Trophoblast cell (in vitro differentiated cells and primary cell): ENCODE measurements around the gene SCIMP.
"Not testable (repeated sequence)": the region's sequence is repeated elsewhere in the genome, so short reads cannot be mapped to it uniquely, and the experiment has no call there.

Experiments
- DNase-seq, 2 donors: peaks; one replicate each; pipeline ENCODE4 v3.0.0-alpha.2; 2016
- H2AFZ ChIP-seq: 2 replicates; pipeline ENCODE4 v1.6.1; 2013; ENCODE audit warnings: low read length, moderate library complexity, mild to moderate bottlenecking; ENCODE audit not compliant: insufficient read depth, poor library complexity
- H2AK5ac ChIP-seq: 2 replicates; pipeline ENCODE4 v1.6.1; 2013; ENCODE audit warnings: mild to moderate bottlenecking, low read length
- H2BK120ac ChIP-seq: 2 replicates; pipeline ENCODE4 v1.6.1; 2013; ENCODE audit warnings: low read length, mild to moderate bottlenecking, moderate library complexity; ENCODE audit not compliant: insufficient read depth, poor library complexity
- H2BK12ac ChIP-seq: 2 replicates; pipeline ENCODE4 v1.6.1; 2013; ENCODE audit warnings: mild to moderate bottlenecking, low read length, moderate library complexity
- H2BK5ac ChIP-seq: 2 replicates; pipeline ENCODE4 v1.6.1; 2013; ENCODE audit warnings: low read length, low read depth, moderate library complexity, mild to moderate bottlenecking; ENCODE audit not compliant: poor library complexity
- H3K14ac ChIP-seq: 2 replicates; pipeline ENCODE4 v1.6.1; 2013; ENCODE audit warnings: mild to moderate bottlenecking, low read length
- H3K18ac ChIP-seq: 2 replicates; pipeline ENCODE4 v1.6.1; 2013; ENCODE audit warnings: mild to moderate bottlenecking, low read length
- H3K23ac ChIP-seq: 2 replicates; pipeline ENCODE4 v1.6.1; 2013; ENCODE audit warnings: low read length
- H3K27ac ChIP-seq: 2 replicates; pipeline ENCODE4 v1.5.1; 2013; ENCODE audit warnings: low read depth, mild to moderate bottlenecking, inconsistent platforms, low read length, moderate library complexity
- H3K27me3 ChIP-seq: 2 replicates; pipeline ENCODE4 v1.6.1; 2013; ENCODE audit warnings: inconsistent platforms, mild to moderate bottlenecking, low read length, moderate library complexity; ENCODE audit not compliant: insufficient read depth
- H3K36me3 ChIP-seq, 2 experiments: 1 replicate in 1 of 2; 2 replicates in 1 of 2; pipeline ENCODE4 v1.6.1; 2013; ENCODE audit warnings: low read length in 2 of 2, mild to moderate bottlenecking in 2 of 2, moderate library complexity in 1 of 2; ENCODE audit not compliant: insufficient read depth in 2 of 2, control insufficient read depth in 1 of 2
- H3K4ac ChIP-seq: 2 replicates; pipeline ENCODE4 v1.6.1; 2013; ENCODE audit warnings: low read depth, mild to moderate bottlenecking, low read length, moderate library complexity
- H3K4me1 ChIP-seq, 2 experiments: 1 replicate in 1 of 2; 2 replicates in 1 of 2; pipeline ENCODE4 v1.6.1; 2013; ENCODE audit warnings: low read length in 2 of 2, mild to moderate bottlenecking in 2 of 2, moderate library complexity in 1 of 2; ENCODE audit not compliant: insufficient read depth in 2 of 2, control insufficient read depth in 1 of 2
- H3K4me2 ChIP-seq: 2 replicates; pipeline ENCODE4 v1.6.1; 2013; ENCODE audit warnings: inconsistent platforms, mild to moderate bottlenecking, low read length, moderate library complexity
- H3K4me3 ChIP-seq: 2 replicates; pipeline ENCODE4 v1.5.1; 2013; ENCODE audit warnings: mild to moderate bottlenecking, low read depth, low read length, inconsistent platforms
- H3K79me1 ChIP-seq: one replicate; pipeline ENCODE4 v1.6.1; 2013; ENCODE audit warnings: low read length
- H3K79me2 ChIP-seq: 2 replicates; pipeline ENCODE4 v1.6.1; 2013; ENCODE audit warnings: low read length, mild to moderate bottlenecking; ENCODE audit not compliant: control insufficient read depth, insufficient read depth, poor library complexity
- H3K9ac ChIP-seq: 2 replicates; pipeline ENCODE4 v1.6.1; 2013; ENCODE audit warnings: mild to moderate bottlenecking, low read length
- H3K9me3 ChIP-seq: 2 replicates; pipeline ENCODE4 v1.6.1; 2013; ENCODE audit warnings: low read depth, mild to moderate bottlenecking, control low read depth, inconsistent platforms, low read length; ENCODE audit not compliant: insufficient read depth
- H4K12ac ChIP-seq: 2 replicates; pipeline ENCODE4 v1.6.1; 2013; ENCODE audit warnings: low read depth, mild to moderate bottlenecking, low read length, moderate library complexity
- H4K8ac ChIP-seq: 2 replicates; pipeline ENCODE4 v1.6.1; 2013; ENCODE audit warnings: low read depth, mild to moderate bottlenecking, low read length, moderate library complexity
- H4K91ac ChIP-seq: one replicate; pipeline ENCODE4 v1.6.1; 2013; ENCODE audit warnings: low read depth, mild to moderate bottlenecking, low read length, moderate library complexity
- WGBS: extraction: QIAGEN DNeasy Blood & Tissue Kit; methylation state at CpG from one replicate; pipeline ENCODE4 v1.1.7; 2013; ENCODE audit warnings: missing lambda C conversion rate; ENCODE audit not compliant: insufficient read length, insufficient coverage; ENCODE audit errors: extremely low coverage; 5-methylcytosine and 5-hydroxymethylcytosine counted together

The SCIMP gene

DNA sequence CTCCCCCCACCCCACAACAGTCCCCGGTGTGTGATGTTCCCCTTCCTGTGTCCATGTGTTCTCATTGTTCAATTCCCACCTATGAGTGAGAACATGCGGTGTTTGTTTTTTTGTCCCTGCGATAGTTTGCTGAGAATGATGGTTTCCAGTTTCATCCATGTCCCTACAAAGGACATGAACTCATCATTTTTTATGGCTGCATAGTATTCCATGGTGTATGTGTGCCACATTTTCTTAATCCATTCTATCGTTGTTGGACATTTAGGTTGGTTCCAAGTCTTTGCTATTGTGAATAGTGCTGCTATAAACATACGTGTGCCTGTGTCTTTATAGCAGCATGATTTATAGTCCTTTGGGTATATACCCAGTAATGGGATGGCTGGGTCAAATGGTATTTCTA, 17.1 kb downstream of the SCIMP start:
- not testable (repeated sequence) for H3K27ac ChIP-seq, H3K4me3 ChIP-seq, H4K12ac ChIP-seq, H3K27me3 ChIP-seq, H3K9me3 ChIP-seq, H2BK120ac ChIP-seq, H2AK5ac ChIP-seq, H2BK12ac ChIP-seq, H4K91ac ChIP-seq, H3K79me2 ChIP-seq, H3K4ac ChIP-seq, DNase-seq, H3K23ac ChIP-seq, H3K79me1 ChIP-seq, H2BK5ac ChIP-seq, H4K8ac ChIP-seq, H3K14ac ChIP-seq, H3K36me3 ChIP-seq, H3K18ac ChIP-seq, H3K9ac ChIP-seq, H3K4me1 ChIP-seq, H2AFZ ChIP-seq, H3K4me2 ChIP-seq
- no CpG with 5 or more reads among the region's 5 CpGs for WGBS

GRCh38 chr17:5211458-5211857, 23.2 kb downstream of the SCIMP start:
- Histone ChIP-seq H2AFZ (no peak overlapping the region), H2BK5ac (no peak overlapping the region), H3K14ac (no peak overlapping the region), H3K27ac (no peak overlapping the region), H3K36me3 (no peaks in the 10 kb centered on the region), H3K79me2 (no peaks in the 10 kb centered on the region), H4K8ac (no peak overlapping the region), H3K23ac (no peak overlapping the region), H3K9me3 (no peaks in the 10 kb centered on the region), H3K4me3 (no peak overlapping the region), H3K79me1 (no peaks in the 10 kb centered on the region), H3K4ac (no peak overlapping the region), H2AK5ac (no peak overlapping the region), H2BK120ac (no peak overlapping the region), H3K9ac (no peak overlapping the region), H3K4me2 (no peak overlapping the region), H3K18ac (no peak overlapping the region), H4K91ac (no peak overlapping the region), H2BK12ac (no peak overlapping the region), H4K12ac (no peak overlapping the region), H3K27me3 (no peaks in the 10 kb centered on the region), H3K4me1 (no peaks in the 10 kb centered on the region)
- WGBS = no CpG with 5 or more reads among the region's 7 CpGs
- no peak for DNase-seq

DNA sequence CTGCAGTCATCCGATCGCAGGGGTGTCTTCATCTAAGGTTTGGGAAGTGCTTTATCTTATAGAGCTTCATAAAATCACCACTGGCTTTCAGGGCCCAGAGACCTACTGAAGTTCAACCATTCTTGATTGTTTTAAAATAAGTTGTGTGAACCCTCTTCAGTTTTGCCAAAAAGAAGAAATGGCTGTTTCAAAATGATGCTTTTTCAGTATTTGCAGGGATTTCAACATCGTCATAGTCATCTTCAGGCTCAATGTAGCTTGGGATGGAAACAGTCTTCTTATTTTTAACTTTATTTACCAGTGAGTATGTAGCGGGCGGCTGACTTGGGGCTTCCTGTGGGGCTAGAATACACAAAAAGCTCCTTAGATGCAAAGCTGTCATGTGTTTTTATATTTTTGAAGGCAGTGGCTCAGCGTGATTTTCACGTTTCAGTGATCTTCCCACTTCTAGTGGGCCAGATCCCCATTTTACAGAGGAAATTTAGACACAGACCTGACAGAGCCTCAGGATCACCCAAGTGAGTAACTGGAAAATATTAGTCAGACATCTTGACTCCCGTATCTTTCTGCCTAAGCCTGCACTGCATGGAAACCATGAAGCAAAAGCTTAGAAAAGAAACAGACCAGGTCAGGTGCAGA, 23.9 kb downstream of the SCIMP start:
- Histone ChIP-seq H3K4me3 (no peak overlapping the region), H4K12ac (no peak overlapping the region), H3K79me2 (no peaks in the 10 kb centered on the region), H2AFZ (no peak overlapping the region), H3K4me1 (no peaks in the 10 kb centered on the region), H3K9ac (no peak overlapping the region), H3K23ac (no peak overlapping the region), H4K91ac (no peak overlapping the region), H3K14ac (no peak overlapping the region), H3K27me3 (no peaks in the 10 kb centered on the region), H3K79me1 (no peaks in the 10 kb centered on the region), H2BK12ac (no peak overlapping the region), H3K27ac (no peak overlapping the region), H2BK120ac (no peak overlapping the region), H2BK5ac (no peak overlapping the region), H3K18ac (no peak overlapping the region), H4K8ac (no peak overlapping the region), H3K36me3 (no peaks in the 10 kb centered on the region), H3K4me2 (no peak overlapping the region), H3K9me3 (no peaks in the 10 kb centered on the region), H2AK5ac (no peak overlapping the region), H3K4ac (no peak overlapping the region)
- DNase-seq = no peak
- no CpG with 5 or more reads among the region's 8 CpGs for WGBS

DNA sequence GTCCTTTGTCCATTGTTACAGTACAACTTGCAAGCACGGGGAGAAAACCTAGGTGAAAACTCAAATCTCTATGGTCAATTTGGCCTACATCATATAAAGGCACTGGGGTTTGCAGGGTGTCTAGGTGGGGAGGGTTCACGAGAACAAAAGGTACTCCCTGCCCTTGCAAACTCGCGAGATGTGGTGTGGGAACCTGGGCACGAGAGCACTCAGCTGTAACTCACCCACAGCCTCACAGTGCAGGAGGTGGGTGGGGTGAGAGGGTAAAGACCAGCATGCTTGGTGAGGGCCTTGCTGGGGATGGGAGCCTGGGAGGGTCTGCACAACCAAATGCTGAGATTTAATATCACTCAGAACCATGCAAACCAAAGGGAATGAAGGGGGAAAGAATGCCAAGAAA, 24.6 kb downstream of the SCIMP start:
- no peak overlapping the region for H4K8ac ChIP-seq
- no peaks in the 10 kb centered on the region for H3K27me3 ChIP-seq
- H2BK120ac ChIP-seq = no peak overlapping the region
- H3K4ac ChIP-seq = no peak overlapping the region
- DNase-seq = no peak
- no peak overlapping the region for H3K4me2 ChIP-seq
- no peak overlapping the region for H3K23ac ChIP-seq
- no peak overlapping the region for H2AFZ ChIP-seq
- WGBS = no CpG with 5 or more reads among the region's 5 CpGs
- H3K9me3 ChIP-seq = no peaks in the 10 kb centered on the region
- no peaks in the 10 kb centered on the region for H3K79me1 ChIP-seq
- H2BK12ac ChIP-seq = no peak overlapping the region
- no peak overlapping the region for H2BK5ac ChIP-seq
- H3K79me2 ChIP-seq = no peaks in the 10 kb centered on the region
- no peaks in the 10 kb centered on the region for H3K36me3 ChIP-seq
- no peak overlapping the region for H3K4me3 ChIP-seq
- H3K14ac ChIP-seq = no peak overlapping the region
- H3K27ac ChIP-seq = no peak overlapping the region
- no peak overlapping the region for H3K18ac ChIP-seq
- no peak overlapping the region for H3K9ac ChIP-seq
- no peak overlapping the region for H4K12ac ChIP-seq
- H3K4me1 ChIP-seq = no peaks in the 10 kb centered on the region
- no peak overlapping the region for H2AK5ac ChIP-seq
- no peak overlapping the region for H4K91ac ChIP-seq
